NB4 (cell line): ENCODE results near the gene LTBP2.

Experiments
- MYC ChIP-seq: IDR thresholded peaks from 2 replicates; pipeline ENCODE4 v1.6.1; 2011; ENCODE audit warnings: low read depth, low read length
- POLR2A ChIP-seq: IDR thresholded peaks from 2 replicates; pipeline ENCODE4 v1.6.1; 2011; ENCODE audit warnings: mild to moderate bottlenecking; ENCODE audit not compliant: insufficient read length; ENCODE audit errors: extremely low read depth
- TF ChIP-seq, protein P1 (sequence below): IDR thresholded peaks from one replicate; pipeline ENCODE4 v1.5.1; 2012; ENCODE audit warnings: low read depth, low read length

GRCh38 chr14:74551431-74552371 lies 60.3 kb downstream of the LTBP2 start:
- TF ChIP-seq, protein P1, sequence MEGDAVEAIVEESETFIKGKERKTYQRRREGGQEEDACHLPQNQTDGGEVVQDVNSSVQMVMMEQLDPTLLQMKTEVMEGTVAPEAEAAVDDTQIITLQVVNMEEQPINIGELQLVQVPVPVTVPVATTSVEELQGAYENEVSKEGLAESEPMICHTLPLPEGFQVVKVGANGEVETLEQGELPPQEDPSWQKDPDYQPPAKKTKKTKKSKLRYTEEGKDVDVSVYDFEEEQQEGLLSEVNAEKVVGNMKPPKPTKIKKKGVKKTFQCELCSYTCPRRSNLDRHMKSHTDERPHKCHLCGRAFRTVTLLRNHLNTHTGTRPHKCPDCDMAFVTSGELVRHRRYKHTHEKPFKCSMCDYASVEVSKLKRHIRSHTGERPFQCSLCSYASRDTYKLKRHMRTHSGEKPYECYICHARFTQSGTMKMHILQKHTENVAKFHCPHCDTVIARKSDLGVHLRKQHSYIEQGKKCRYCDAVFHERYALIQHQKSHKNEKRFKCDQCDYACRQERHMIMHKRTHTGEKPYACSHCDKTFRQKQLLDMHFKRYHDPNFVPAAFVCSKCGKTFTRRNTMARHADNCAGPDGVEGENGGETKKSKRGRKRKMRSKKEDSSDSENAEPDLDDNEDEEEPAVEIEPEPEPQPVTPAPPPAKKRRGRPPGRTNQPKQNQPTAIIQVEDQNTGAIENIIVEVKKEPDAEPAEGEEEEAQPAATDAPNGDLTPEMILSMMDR: no peak
- TF ChIP-seq POLR2A (no peak), MYC (no peak)
